H54 (cell line): Measurements from ENCODE around the gene TACR3.
"Not testable (repeated sequence)": the region's sequence is repeated elsewhere in the genome, so short reads cannot be mapped to it uniquely, and the experiment has no call there.

Experiments
- DNase-seq: peaks from one replicate; pipeline ENCODE4 v3.0.0; 2011; ENCODE audit warnings: low spot score, mixed read lengths; ENCODE audit not compliant: insufficient read length
- FAIRE-seq: peaks from 3 replicates; lab custom pipeline; 2011; peaks lifted over from hg19 to GRCh38; lab: Jason Lieb, UNC
- POLR2A ChIP-seq: IDR thresholded peaks from 2 replicates; pipeline ENCODE4 v1.6.1; 2011; ENCODE audit warnings: low read depth, mild to moderate bottlenecking, low read length

The TACR3 gene

GRCh38 chr4:103648541-103648940, 71.2 kb downstream of the TACR3 start:
- no peak for DNase-seq
- TF ChIP-seq POLR2A = no peak
- FAIRE-seq = no peak

- DNase-seq (no peak), FAIRE-seq (no peak)
- no peak for TF ChIP-seq POLR2A
Observed at GRCh38 chr4:103645991-103646390, 73.8 kb downstream of the TACR3 start.

GRCh38 chr4:103634236-103634635, 85.5 kb downstream of the TACR3 start:
- DNase-seq = no peak
- no peak for TF ChIP-seq POLR2A
- FAIRE-seq = no peak

DNA sequence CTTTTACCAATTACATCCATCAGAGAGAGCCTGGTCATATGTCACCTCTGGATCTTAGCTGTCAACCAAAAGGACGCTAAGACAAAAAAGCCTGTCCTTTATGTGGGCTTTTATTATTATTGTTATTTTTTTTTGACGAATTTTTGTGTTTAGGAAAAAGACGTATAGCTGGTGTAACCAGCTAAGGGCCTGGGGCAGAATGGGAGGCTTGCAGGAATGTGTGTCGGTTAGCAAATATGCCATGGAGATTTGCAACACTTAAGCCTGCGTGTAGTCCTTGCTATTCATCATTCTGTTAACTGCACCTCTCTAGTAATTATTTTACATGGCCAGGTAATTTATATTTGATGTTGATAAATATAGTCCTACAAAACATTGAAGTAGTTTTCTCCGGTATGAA, 93.5 kb downstream of the TACR3 start:
- FAIRE-seq = no peak
- DNase-seq = no peak
- TF ChIP-seq POLR2A = no peak

DNA sequence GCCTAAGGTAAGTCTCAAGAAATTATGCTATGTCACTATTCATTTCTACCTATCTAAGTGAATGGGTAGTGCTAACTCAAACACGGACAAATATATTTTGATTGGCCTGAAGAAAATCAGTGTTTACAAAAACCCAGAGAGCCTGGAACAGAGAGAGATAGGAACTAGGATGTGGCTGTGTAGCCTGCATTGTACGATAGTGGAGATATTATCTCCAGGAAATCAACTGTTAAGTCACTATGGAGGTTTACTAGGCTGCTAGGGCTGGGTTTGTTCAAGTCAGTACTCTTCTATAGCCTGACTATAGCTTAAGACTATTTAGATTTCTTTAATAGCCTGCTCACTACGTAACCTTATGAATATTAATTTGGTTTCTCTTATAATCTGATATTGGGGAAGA, 127.9 kb downstream of the TACR3 start:
- FAIRE-seq = no peak
- no peak for TF ChIP-seq POLR2A
- DNase-seq = no peak

DNA sequence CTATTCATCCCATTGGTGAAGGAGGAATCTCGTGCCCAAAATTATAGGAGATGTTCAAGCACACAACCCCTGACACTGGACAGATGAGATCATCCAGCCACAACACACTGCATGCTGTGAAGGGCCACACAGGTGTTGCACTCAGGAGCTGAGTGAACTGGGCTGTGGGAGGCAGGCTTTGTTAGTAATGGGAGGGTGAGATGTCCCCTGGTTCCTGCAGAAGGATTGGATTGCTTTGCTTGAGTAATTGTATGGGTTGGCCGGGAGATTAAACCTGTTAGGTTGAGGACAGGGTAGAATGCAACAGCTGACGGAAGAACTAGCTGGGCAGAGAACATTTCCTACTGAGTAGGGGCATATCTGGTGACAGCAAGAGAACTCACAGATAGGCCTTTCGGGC, 152.2 kb downstream of the TACR3 start:
- FAIRE-seq (no peak), DNase-seq (no peak)
- no peak for TF ChIP-seq POLR2A

GRCh38 chr4:103559178-103559577, 160.6 kb downstream of the TACR3 start:
- not testable (repeated sequence) for DNase-seq, FAIRE-seq
